Progenitor cell of endocrine pancreas (in vitro differentiated cells): ENCODE data around the gene BAG2. TPM values are rescaled to one million over a fixed set of nuclear protein-coding genes. Genes with fewer than 3 reads are reported as not detected.
A peak's percentile ranks its signal among the peaks of the same experiment; 100 is the strongest.

Experiments
- DNase-seq: peaks from one replicate; pipeline ENCODE4 v3.0.0; 2021; ENCODE audit warnings: low spot score; ENCODE audit not compliant: unreplicated experiment
- H3K27ac Mint-ChIP-seq: 2 replicates; pipeline ENCODE4 v1.8.0; 2021; ENCODE audit warnings: mild to moderate bottlenecking, moderate library complexity, mixed read lengths
- H3K27me3 Mint-ChIP-seq: 2 replicates; pipeline ENCODE4 v1.8.0; 2021; ENCODE audit warnings: mixed read lengths
- H3K36me3 Mint-ChIP-seq: 2 replicates; pipeline ENCODE4 v1.8.0; 2022; ENCODE audit warnings: mixed read lengths; ENCODE audit not compliant: insufficient read depth
- H3K4me1 Mint-ChIP-seq: 2 replicates; pipeline ENCODE4 v1.8.0; 2021; ENCODE audit warnings: low read depth, mixed read lengths
- H3K4me3 Mint-ChIP-seq: 2 replicates; pipeline ENCODE4 v1.8.0; 2021; ENCODE audit warnings: low read depth, mild to moderate bottlenecking, moderate library complexity, mixed read lengths
- H3K9me3 Mint-ChIP-seq: 2 replicates; pipeline ENCODE4 v1.8.0; 2021; ENCODE audit warnings: low read depth, mixed read lengths
- CTCF ChIP-seq: fragments of 200-600 bp; sonication (generic); IDR thresholded peaks from one replicate; pipeline ENCODE4 v1.5.0; 2021; ENCODE audit warnings: antibody characterized with exemption, mild to moderate bottlenecking; ENCODE audit not compliant: unreplicated experiment
- total RNA-seq: library from RNA; stranded (reverse); gene quantifications from 2 replicates; pipeline ENCODE4 v1.2.1, GENCODE V29; 2021

BAG2 gene
- total RNA-seq, 1 donor from 2014 or later: 4.8 TPM

DNA sequence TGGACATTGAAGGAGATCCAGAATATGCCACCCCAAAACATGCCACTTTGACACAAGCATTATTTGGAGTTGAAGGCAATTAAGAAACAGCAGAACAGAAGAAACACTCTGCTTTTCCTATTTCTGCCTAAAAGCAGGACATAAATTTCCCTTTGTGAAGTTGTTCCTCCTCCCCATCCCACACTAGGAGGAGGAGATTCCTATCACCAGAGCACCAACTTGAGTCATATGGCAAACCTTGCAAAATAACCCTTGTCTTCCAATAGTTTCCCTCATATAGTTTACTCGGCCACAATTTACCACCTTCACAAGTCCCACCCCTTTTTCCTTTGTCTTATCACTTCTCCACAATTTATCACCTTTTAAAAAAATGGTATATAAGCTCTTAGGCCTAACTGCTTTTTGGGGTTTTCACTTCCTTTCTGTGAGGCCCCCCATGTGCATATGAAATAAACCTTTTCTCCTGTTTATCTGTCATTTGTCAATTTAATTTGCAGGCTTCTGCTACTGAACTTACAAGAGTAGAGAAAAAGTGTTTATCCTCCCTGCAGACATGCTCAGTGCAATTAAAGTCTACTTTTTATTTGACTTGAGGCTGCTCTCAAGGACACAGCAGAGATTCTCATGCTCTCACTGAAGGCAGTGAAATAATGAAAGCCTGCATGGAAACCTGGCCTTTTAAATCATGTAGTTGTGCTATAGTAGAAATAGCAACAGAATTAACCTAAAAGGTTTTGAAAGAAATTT, 52.8 kb downstream of the BAG2 start:
- peaks cover 2% of the 10 kb centered on the region for H3K9me3 Mint-ChIP-seq
- no peak overlapping the region for H3K4me3 Mint-ChIP-seq
- H3K4me1 Mint-ChIP-seq: peaks cover 26% of the 10 kb centered on the region
- peaks cover 7% of the 10 kb centered on the region for H3K36me3 Mint-ChIP-seq
- no peak for DNase-seq
- TF ChIP-seq CTCF: no peak
- H3K27me3 Mint-ChIP-seq: no peaks in the 10 kb centered on the region
- H3K27ac Mint-ChIP-seq: no peak overlapping the region

DNA sequence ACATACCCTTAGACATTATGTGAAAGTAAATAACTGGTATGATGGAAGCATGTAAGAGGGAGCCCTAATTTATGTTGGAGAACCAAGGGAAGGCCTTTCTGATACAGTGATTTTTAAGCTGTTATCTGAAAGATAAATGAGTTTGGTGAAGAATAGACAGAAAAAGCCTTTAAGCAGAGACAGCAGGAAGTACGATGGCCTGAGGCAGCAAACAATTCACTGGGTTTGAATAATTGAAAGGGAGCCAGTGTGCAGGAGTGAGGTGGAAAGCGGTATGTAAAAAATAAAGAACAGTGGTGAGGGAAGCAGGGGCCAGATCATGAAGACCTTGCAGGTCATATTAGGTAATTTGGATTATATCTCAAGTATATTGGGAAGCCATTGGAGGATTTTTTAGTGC, 54.1 kb downstream of the BAG2 start:
- H3K4me3 Mint-ChIP-seq: no peak overlapping the region
- H3K4me1 Mint-ChIP-seq: peaks cover 19% of the 10 kb centered on the region
- DNase-seq: no peak
- no peaks in the 10 kb centered on the region for H3K27me3 Mint-ChIP-seq
- H3K36me3 Mint-ChIP-seq: peaks cover 3% of the 10 kb centered on the region
- peak overlapping the region; percentile 4 for H3K27ac Mint-ChIP-seq
- no peak for TF ChIP-seq CTCF
- H3K9me3 Mint-ChIP-seq: no peaks in the 10 kb centered on the region

Other genes with a start within 250 kb of the BAG2 start
- gene BEND6, start 217.2 kb upstream of the BAG2 start, total RNA-seq: 0.46 and 0.64 TPM in 2 replicates
- 22.0 and 23.0 TPM in 2 replicates for gene KIAA1586, start 125.6 kb upstream of the BAG2 start, total RNA-seq
- 66.3 and 70.6 TPM in 2 replicates for gene ZNF451, start 82.1 kb upstream of the BAG2 start, total RNA-seq
- 15.3 and 16.6 TPM in 2 replicates for gene RAB23, start 50.0 kb downstream of the BAG2 start, total RNA-seq
- gene PRIM2, start 145.3 kb downstream of the BAG2 start, total RNA-seq: 26.2 and 27.7 TPM in 2 replicates